NCI-H1417 (cell line): Measurements from ENCODE around the gene BCL2A1.
"Not testable (repeated sequence)": the region's sequence is repeated elsewhere in the genome, so short reads cannot be mapped to it uniquely, and the experiment has no call there.

Experiments used
- DNase-seq, 3 experiments: peaks; one replicate each; lab custom pipeline; 2025; lab: John Stamatoyannopoulos, UW

BCL2A1 gene

GRCh38 chr15:79960502-79961212, 10.3 kb downstream of the BCL2A1 start:
- DNase-seq: no peak

GRCh38 chr15:79957741-79958140, 13.3 kb downstream of the BCL2A1 start:
- no peak for DNase-seq

- DNase-seq: peak in 2 of 3 experiments; percentile 14 to 67
These were observed 14.5 kb downstream of the BCL2A1 start for GRCh38 chr15:79956354-79956939.

- no peak for DNase-seq
These were observed 16.3 kb downstream of the BCL2A1 start for GRCh38 chr15:79954661-79955060.

GRCh38 chr15:79953951-79954444, 17.0 kb downstream of the BCL2A1 start:
- no peak for DNase-seq

GRCh38 chr15:79952329-79952728, 18.7 kb downstream of the BCL2A1 start:
- DNase-seq: no peak

GRCh38 chr15:79950247-79950646, 20.7 kb downstream of the BCL2A1 start:
- DNase-seq: no peak

GRCh38 chr15:79948761-79949160, 22.2 kb downstream of the BCL2A1 start:
- no peak for DNase-seq

- no peak for DNase-seq
These were observed 22.8 kb downstream of the BCL2A1 start for GRCh38 chr15:79948095-79948695.

- DNase-seq: no peak
These were observed 24.0 kb downstream of the BCL2A1 start for GRCh38 chr15:79947009-79947408.

GRCh38 chr15:79944622-79945021, 26.4 kb downstream of the BCL2A1 start:
- no peak for DNase-seq

- no peak for DNase-seq
These were observed 27.2 kb downstream of the BCL2A1 start for GRCh38 chr15:79943820-79944219.

- no peak for DNase-seq
These were observed 28.1 kb downstream of the BCL2A1 start for GRCh38 chr15:79942741-79943481.

GRCh38 chr15:79939399-79939798, 31.6 kb downstream of the BCL2A1 start:
- no peak for DNase-seq

GRCh38 chr15:79938143-79938542, 32.9 kb downstream of the BCL2A1 start:
- DNase-seq: no peak

GRCh38 chr15:79935556-79936201, 35.3 kb downstream of the BCL2A1 start:
- not testable (repeated sequence) for DNase-seq

- DNase-seq: no peak
These were observed 37.8 kb downstream of the BCL2A1 start for GRCh38 chr15:79933231-79933630.

- no peak for DNase-seq
These were observed 38.5 kb downstream of the BCL2A1 start for GRCh38 chr15:79932447-79932846.

GRCh38 chr15:79930516-79930915, 40.5 kb downstream of the BCL2A1 start:
- DNase-seq: no peak

GRCh38 chr15:79929412-79929811, 41.6 kb downstream of the BCL2A1 start:
- DNase-seq: no peak

GRCh38 chr15:79926116-79926515, 44.9 kb downstream of the BCL2A1 start:
- DNase-seq: not testable (repeated sequence)

- DNase-seq: no peak
These were observed 46.6 kb downstream of the BCL2A1 start for GRCh38 chr15:79924379-79924778.
